ENCODE results near the gene KCND3. TPM values are rescaled to one million over a fixed set of nuclear protein-coding genes. Genes with fewer than 3 reads are reported as not detected.

The KCND3 gene
- total RNA-seq, 1 donor from 2014 or later = under 0.01 TPM

DNA sequence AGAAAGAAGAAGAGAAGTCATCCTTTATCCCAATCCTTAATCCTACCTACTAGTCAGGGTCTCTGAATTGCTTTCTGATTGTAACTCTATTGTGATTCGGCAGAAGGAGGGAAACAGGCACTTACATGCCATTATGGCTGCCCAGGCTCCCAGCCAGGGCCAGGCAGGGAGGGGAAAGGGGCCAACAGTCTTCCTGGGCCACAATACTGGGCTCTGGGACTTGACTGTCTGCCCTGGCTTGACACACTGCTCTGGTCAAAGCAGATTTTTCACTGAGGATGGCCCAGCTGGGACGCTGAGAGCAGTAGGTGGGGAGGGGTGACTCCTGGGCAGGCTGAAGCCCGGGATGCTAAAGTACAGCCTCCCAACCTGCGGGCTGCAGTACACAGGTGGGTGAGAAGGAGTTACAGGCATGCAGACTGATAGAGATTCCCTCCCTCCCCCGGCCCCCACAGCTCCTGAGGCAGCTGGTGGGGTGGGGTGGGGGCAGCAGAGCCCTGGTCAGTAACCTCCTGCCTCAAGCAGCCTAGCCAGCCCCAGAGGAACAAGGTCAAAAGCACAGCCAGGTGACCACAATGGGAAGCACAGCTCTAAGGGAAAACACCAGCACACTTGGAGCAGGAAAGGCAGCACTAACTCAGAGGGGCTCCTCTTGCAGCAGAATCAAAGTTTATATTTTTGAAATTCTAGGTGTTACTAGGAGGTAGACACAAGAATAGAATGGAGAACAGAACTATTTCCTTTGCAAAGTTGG lies 25.3 kb downstream of the KCND3 start:
- Histone ChIP-seq H3K27me3 (ENCODE audit: control insufficient read depth, insufficient read depth, low read length) (no peaks in the 10 kb centered on the region), H3K4me3 (ENCODE audit: low read depth, low read length) (no peak overlapping the region), H3K36me3 (ENCODE audit: control insufficient read depth, insufficient read depth, low read length) (no peaks in the 10 kb centered on the region)
- TF ChIP-seq, protein P1, sequence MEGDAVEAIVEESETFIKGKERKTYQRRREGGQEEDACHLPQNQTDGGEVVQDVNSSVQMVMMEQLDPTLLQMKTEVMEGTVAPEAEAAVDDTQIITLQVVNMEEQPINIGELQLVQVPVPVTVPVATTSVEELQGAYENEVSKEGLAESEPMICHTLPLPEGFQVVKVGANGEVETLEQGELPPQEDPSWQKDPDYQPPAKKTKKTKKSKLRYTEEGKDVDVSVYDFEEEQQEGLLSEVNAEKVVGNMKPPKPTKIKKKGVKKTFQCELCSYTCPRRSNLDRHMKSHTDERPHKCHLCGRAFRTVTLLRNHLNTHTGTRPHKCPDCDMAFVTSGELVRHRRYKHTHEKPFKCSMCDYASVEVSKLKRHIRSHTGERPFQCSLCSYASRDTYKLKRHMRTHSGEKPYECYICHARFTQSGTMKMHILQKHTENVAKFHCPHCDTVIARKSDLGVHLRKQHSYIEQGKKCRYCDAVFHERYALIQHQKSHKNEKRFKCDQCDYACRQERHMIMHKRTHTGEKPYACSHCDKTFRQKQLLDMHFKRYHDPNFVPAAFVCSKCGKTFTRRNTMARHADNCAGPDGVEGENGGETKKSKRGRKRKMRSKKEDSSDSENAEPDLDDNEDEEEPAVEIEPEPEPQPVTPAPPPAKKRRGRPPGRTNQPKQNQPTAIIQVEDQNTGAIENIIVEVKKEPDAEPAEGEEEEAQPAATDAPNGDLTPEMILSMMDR (IDR thresholded peaks at IDR 0.05; ENCODE audit: insufficient read depth, low read length, poor library complexity, severe bottlenecking) = no peak
- no peak for DNase-seq (ENCODE audit: low read depth)

DNA sequence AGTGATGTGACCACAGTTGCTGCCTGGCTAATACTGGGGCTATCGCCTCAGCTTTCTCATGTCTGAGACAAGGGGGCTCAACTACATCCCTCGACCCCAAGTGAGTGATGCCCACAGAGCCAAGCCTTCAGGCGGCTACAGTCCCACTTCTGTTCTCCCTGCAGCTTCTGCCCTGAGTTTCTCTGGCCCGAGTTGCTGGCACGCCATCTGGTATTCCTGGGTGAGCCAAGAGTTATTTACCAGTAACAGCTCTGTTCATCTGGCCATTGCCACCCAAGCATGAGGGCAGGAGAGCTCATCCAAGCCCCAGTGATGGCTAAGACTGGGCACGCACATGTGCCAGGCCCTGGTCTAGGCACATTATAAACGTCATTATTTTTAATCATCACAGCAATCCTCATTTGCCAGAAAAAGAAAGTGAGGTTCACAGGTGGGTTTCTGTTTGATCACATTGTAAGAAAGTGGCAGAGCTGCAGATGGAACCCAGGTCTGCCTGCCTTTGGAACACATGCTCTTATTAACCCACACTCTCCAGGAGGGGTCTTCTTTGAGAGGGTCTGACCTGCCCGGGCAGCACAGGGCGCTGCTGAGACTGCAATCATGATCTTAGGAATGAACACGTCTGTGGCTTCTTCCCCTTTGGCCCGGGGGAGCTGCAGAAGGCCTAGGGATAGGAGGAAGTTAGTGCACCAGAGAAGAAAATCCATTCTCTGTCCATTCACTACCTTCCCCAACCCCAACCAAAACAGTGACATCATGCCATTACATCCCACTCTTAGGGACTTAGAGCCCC lies 27.5 kb downstream of the KCND3 start:
- no peak for DNase-seq (ENCODE audit: low read depth)
- TF ChIP-seq, protein P1 (IDR thresholded peaks at IDR 0.05; ENCODE audit: insufficient read depth, low read length, poor library complexity, severe bottlenecking) = no peak
- Histone ChIP-seq H3K27me3 (ENCODE audit: control insufficient read depth, insufficient read depth, low read length) (no peaks in the 10 kb centered on the region), H3K4me3 (ENCODE audit: low read depth, low read length) (no peak overlapping the region), H3K36me3 (ENCODE audit: control insufficient read depth, insufficient read depth, low read length) (no peaks in the 10 kb centered on the region)

DNA sequence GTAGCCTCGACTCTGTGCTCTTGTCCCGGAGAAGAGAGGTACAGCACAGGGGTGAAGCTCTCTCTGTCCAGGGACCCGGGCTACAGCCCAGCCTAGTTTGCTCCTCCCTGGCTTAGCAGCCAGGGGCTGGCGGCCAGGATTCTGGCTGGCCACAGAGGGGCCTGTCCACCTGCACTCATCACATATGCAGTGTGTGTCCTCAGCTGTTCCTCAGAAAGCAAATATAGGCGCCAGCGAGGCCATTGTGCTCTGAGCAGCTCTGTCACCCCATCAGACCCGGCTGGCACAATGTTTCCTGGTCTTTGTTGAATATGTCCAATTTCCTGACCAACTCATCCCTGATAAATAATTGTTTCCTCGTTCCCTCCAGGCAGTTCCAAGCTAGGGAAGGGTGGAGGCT lies 28.5 kb downstream of the KCND3 start:
- TF ChIP-seq, protein P1 (IDR thresholded peaks at IDR 0.05; ENCODE audit: insufficient read depth, low read length, poor library complexity, severe bottlenecking) = no peak
- Histone ChIP-seq H3K36me3 (ENCODE audit: control insufficient read depth, insufficient read depth, low read length) (no peaks in the 10 kb centered on the region), H3K4me3 (ENCODE audit: low read depth, low read length) (no peak overlapping the region), H3K27me3 (ENCODE audit: control insufficient read depth, insufficient read depth, low read length) (no peaks in the 10 kb centered on the region)
- no peak for DNase-seq (ENCODE audit: low read depth)

DNA sequence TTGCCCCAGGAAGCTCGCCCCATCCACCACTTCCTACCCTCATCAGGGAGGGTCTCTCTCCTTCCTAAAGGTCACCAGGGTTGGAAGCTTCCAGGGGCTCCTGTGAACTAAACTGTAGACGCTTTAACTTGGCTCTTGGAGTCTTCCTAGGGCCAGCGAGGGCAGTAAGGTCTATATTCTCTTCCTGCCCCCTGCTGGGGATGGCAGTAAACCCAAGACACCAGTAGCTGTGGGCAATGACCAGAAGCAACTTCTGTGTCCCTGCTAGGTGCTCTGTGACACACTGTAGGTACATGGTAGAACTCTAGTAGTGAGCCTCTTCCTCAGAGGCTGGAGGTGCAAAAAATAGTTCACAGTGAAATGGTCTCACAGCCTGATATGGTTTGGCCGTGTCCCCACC lies 30.0 kb downstream of the KCND3 start:
- Histone ChIP-seq H3K4me3 (ENCODE audit: low read depth, low read length) (no peak overlapping the region), H3K36me3 (ENCODE audit: control insufficient read depth, insufficient read depth, low read length) (no peaks in the 10 kb centered on the region), H3K27me3 (ENCODE audit: control insufficient read depth, insufficient read depth, low read length) (no peaks in the 10 kb centered on the region)
- TF ChIP-seq, protein P1 (IDR thresholded peaks at IDR 0.05; ENCODE audit: insufficient read depth, low read length, poor library complexity, severe bottlenecking) = no peak
- DNase-seq (ENCODE audit: low read depth) = no peak

DNA sequence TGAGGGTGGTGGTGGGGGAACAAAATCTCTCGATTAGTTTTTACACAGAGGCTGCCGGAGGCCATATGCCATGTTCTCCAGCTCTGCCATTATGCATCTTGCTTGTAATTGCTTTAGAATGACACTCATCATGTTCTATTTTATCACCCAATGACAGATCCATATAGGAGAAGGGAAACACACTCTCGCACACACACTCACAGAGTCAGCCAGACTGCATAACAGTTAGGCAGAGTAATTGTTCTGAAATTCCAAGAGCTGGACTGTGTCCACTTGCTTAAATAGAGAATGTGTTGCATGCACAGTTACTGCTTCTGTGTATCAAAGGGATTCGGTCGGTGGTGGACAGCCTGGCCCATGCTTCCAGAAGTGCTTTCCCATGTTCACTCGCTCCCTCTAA lies 30.6 kb downstream of the KCND3 start:
- DNase-seq (ENCODE audit: low read depth) = no peak
- H3K4me3 ChIP-seq (ENCODE audit: low read depth, low read length) = no peak overlapping the region
- no peaks in the 10 kb centered on the region for H3K36me3 ChIP-seq (ENCODE audit: control insufficient read depth, insufficient read depth, low read length)
- H3K27me3 ChIP-seq (ENCODE audit: control insufficient read depth, insufficient read depth, low read length) = no peaks in the 10 kb centered on the region
- TF ChIP-seq, protein P1 (IDR thresholded peaks at IDR 0.05; ENCODE audit: insufficient read depth, low read length, poor library complexity, severe bottlenecking) = no peak

Data from kidney epithelial cell (primary cell).